Measurements from ENCODE around the gene CD82.

- TF ChIP-seq CTCF (IDR thresholded peaks at IDR 0.05) (no peak), POLR2A (IDR thresholded peaks at IDR 0.05) (no peak)
Measured at GRCh38 chr11:44579302-44579761, 13.9 kb downstream of the CD82 start.
